Omental fat pad (tissue), 4 donors: ENCODE data around the gene TCFL5. TPM values are rescaled to one million over a fixed set of nuclear protein-coding genes. Genes with fewer than 3 reads are reported as not detected.

Source experiments
- ATAC-seq: fragments of 150-250 bp; one replicate; pipeline ENCODE4 v1.9.1; 2016; ENCODE audit warnings: mild to moderate bottlenecking, moderate library complexity; ENCODE audit not compliant: low FRiP score
- DNase-seq: peaks from one replicate; pipeline ENCODE4 v3.0.0-alpha.2; 2019; ENCODE audit warnings: low spot score
- CTCF ChIP-seq, 3 donors: fragments of 450-650 bp; IDR thresholded peaks; one replicate each; pipeline ENCODE4 v1.5.1; 2016 to 2017; ENCODE audit warnings: antibody characterized with exemption in 3 of 3, mild to moderate bottlenecking in 3 of 3, moderate library complexity in 2 of 3
- total RNA-seq, 4 donors: library from RNA; depleted of rRNA; stranded (reverse); fragments of >200 nt; gene quantifications; one replicate each; pipeline ENCODE4 v1.1.0, GENCODE V29; 2016

Gene TCFL5
- total RNA-seq, 4 donors from 2014 or later, result 6.1 to 7.7 (median 6.3) TPM

GRCh38 chr20:62828511-62829230, 33.0 kb downstream of the TCFL5 start:
- TF ChIP-seq CTCF (IDR thresholded peaks at IDR 0.05), result no peak
- no peak for DNase-seq
- ATAC-seq, result no peak

GRCh38 chr20:62828051-62828450, 33.6 kb downstream of the TCFL5 start:
- no peak for ATAC-seq
- no peak for TF ChIP-seq CTCF (IDR thresholded peaks at IDR 0.05)
- DNase-seq, result no peak

- no peak for TF ChIP-seq CTCF (IDR thresholded peaks at IDR 0.05)
- DNase-seq, result no peak
- no peak for ATAC-seq
Measured at GRCh38 chr20:62827311-62828038, 34.1 kb downstream of the TCFL5 start.

GRCh38 chr20:62826646-62827310, 34.8 kb downstream of the TCFL5 start:
- DNase-seq (no peak), ATAC-seq (no peak)
- TF ChIP-seq CTCF (IDR thresholded peaks at IDR 0.05), result no peak

GRCh38 chr20:62825986-62826645, 35.5 kb downstream of the TCFL5 start:
- no peak for TF ChIP-seq CTCF (IDR thresholded peaks at IDR 0.05)
- no peak for DNase-seq
- ATAC-seq, result no peak

- TF ChIP-seq CTCF (IDR thresholded peaks at IDR 0.05), result no peak
- ATAC-seq, result peak; percentile 12
- no peak for DNase-seq
Measured at GRCh38 chr20:62825333-62825985, 36.2 kb downstream of the TCFL5 start.
